HG02973 (cell line): ENCODE data around the gene SNX6.
"Not testable (repeated sequence)": the region's sequence is repeated elsewhere in the genome, so short reads cannot be mapped to it uniquely, and the experiment has no call there.

Experiments
- ATAC-seq: cut with Tn5 transposase; IDR thresholded peaks from one replicate; pipeline ENCODE4 v1.9.1; 2021; ENCODE audit warnings: moderate library complexity; ENCODE audit not compliant: unreplicated experiment

Gene SNX6

DNA sequence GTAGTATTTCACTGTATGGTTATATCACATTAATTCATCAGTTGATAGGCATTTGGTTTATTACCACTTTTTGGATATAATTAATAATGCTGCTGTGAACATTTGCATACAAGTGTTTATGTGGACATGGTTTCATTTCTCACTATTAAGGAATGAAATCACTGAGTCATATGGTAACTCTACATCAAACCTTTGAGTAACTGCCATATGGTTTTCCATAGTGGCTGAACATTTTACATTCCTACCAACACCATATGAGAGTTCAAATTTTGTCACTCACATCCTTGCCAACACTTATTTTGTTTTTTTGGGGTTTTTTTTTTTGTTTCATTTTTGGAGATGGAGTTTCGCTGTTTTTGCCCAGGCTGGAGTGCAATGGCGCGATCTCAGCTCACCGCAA is 60.2 kb downstream of the SNX6 start:
- no peak for ATAC-seq

GRCh38 chr14:34568803-34569202 is 61.1 kb downstream of the SNX6 start:
- ATAC-seq, result no peak

GRCh38 chr14:34562776-34563150 is 67.2 kb downstream of the SNX6 start:
- no peak for ATAC-seq

DNA sequence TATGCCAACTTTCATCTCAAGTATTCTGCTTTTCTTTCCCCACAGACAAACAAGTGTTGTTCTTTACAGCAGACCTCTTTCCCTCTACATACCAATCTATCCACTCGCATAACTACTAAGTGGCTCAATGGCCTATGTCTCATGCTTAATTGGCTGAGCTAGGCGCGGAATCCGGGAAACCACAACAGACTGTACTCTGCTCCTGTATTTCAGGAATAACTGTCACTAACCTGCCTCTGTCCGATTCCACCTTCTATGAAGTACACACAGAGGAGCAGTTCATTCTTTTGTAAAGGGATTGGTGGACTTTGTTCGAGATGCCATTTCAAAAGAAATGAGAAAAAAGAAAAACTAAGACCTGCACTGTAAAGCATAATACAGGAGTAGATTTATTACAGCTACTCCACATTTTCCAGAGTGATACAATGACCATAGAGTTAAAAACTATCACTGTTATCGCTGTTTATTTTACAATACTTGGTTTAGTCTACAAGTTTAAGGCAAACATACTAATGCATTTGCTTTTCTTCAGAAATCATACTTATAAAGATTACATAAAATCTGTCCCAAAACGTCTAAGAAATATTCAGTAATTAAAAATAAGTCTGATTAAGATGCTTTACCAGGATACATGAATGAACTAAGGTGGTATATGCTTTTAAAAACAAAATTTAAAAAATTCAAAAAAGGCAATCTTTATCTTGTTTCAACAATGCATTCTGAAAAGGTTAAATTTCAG is 67.7 kb downstream of the SNX6 start:
- ATAC-seq, result not testable (repeated sequence)

DNA sequence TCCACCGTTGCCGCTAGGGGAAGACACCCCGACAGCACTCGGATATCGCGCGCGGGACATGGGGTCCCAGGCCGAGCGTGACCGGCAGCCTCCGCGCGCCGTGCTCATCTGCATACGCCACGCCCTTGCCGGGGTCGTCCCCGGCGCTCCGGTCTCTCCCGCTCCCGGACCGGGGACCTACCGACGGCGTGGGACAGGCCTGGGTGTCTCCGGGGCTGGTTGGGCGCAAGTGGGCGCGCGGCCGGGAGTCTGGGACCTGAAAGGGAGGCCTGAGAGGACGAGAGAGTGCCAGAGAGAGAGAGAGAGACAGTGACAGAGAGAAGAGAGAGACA is 73.5 kb downstream of the SNX6 start:
- ATAC-seq, result peak; percentile 43

- peak; percentile 64 for ATAC-seq
Measured at GRCh38 chr14:34555583-34556497, 74.1 kb downstream of the SNX6 start.

DNA sequence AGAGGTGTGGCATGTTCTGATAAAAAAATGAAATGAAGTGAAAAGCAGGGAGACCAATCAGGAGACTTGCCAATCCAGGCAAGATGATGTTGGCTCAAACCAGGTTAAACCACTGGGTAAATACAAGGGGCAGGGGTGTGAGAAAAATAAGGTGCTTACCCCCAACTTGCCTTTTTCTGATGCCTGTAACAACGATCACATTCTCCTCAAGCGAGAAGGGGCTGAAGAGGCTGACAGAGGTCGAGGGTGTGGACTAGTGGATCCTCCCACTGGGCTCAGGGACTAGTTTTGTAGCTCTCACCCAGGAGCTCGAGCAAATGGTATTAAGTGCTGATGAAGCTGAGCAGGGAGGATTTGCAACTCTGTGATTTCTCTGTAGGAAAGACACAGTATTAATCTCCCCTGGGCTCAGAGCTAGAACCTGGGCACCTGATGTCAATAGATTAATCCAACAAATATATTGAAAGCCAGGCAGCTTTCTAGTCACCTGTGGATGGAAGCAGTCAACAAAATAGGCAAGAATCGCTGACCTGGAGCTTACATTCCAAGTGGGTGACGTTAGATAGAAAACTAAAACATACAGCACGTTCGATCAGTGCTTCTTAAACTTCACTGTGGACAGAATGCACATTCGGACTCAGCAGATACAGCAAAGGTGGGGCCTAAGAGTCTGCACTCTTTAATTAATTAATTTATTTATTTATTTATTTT is 75.3 kb downstream of the SNX6 start:
- no peak for ATAC-seq

DNA sequence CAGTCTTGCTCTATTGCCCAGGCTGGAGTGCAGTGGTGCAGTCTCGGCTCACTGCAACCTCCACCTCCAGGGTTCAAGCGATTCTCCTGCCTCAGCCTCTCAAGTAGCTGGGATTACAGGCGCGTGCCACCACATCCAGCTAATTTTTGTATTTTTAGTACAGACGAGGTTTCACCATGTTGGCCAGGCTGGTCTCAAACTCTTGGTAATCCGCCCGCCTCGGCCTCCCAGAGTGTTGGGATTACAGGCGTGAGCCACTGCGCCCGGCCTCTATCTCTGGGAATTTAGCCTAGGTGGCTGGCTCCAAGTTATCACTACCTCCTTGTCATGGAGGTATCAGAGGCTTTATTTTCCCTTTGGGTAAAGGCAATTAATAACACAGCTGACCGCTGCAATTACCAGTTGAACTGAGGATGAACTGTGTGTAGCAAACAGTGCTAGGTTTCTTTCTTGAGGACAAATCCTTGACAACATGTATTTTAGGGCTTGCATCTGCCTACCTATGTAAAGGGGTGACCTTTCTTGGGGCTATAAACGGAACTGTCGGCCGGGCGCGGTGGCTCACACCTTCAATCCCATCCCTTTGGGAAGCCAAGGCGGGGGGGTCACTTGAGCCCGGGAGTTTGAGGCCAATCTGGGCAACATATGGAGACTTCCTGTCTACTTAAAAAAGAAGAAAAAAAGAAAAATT is 80.5 kb downstream of the SNX6 start:
- not testable (repeated sequence) for ATAC-seq

DNA sequence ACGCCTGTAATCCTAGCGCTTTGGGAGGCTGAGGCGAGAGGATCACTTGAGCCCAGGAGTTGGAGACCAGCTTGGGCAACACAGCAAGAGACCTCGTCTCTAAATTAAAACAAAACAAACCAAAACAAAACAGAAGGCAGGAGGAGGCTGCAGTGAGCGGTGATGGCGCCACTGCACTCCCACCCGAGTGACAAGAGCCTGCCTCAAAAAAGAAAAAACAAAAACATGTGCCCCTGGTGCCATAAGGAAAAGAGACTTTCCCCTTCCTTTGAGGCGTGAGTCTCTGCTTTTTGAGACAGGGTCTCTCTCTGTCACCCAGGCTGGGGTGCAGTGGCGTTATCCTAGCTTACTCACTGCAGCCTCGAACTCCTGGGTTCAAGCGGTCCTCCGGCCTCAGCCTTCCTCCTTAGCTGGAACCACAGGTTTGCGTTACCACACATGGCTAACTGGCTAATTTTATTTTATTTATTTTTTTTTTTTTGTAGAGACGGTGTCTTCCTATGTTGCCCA is 81.4 kb downstream of the SNX6 start:
- ATAC-seq, result no peak

- peak; percentile 41 for ATAC-seq
Measured at GRCh38 chr14:34547136-34547520, 82.8 kb downstream of the SNX6 start.

GRCh38 chr14:34546272-34547135 is 83.4 kb downstream of the SNX6 start:
- peak; percentile 66 for ATAC-seq

GRCh38 chr14:34540181-34541059 is 89.5 kb downstream of the SNX6 start:
- ATAC-seq, result not testable (repeated sequence)

DNA sequence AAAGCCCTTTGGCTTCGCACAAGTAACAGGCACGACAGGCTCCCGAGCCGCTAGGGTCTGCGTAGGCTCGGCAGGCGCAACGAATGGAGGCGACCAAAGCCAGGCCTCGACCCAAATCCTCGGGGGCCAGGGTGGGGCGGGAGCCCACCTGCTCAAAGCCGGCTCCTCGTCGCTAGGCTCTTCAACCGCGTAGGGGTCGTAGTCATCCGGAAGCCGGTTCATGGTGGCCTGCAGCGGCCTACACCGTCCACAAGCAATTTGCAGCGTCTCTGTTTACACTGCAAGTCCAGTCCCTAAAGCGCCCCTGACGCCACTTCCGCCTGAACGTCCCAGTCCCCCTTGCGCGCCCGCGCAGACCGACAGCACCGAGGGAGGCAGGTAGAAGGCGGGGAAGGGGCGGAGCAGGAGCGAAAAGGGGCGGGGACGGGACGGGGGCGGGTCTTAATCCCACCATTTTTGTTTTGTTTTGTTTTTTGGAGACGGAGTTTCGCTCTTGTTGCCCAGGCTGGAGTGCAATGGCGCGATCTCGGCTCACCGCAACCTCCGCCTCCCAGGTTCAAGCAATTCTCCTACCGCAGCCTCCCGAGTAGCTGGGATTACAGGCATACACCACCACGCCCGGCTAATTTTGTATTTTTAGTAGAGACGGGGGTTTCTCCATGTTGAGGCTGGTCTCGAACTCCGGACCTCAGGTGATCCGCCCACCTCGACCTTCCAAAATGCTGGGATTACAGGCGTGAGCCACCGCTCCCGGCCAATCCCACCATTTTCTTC is 90.4 kb downstream of the SNX6 start, which contains the start of gene EAPP:
EAPP (minus strand) TSS at position 295 of the 774 bp plus-strand sequence; CDS start at position 222, 73 bp downstream.
- peak; percentile 99 for ATAC-seq

- ATAC-seq, result no peak
Measured at GRCh38 chr14:34538871-34539406, 91.0 kb downstream of the SNX6 start.

DNA sequence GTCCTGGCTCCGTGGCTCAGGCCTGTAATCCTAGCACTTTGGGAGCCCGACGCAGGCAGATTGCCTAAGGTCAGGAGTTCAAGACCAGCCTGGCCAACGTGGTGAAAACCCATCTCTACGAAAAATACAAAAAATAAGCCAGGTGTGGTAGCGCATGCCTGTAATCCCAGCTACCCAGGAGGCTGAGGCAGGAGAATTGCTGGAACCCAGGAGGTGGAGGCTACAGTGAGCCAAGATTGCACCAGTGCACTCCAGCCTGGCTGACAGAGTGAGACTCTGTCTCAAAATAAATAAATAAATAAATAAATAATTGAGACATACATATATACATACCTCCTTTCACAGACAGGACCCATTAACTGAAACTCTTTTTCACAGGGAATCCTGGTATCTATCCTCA is 91.9 kb downstream of the SNX6 start:
- ATAC-seq, result not testable (repeated sequence)

- no peak for ATAC-seq
Measured at GRCh38 chr14:34537677-34538009, 92.3 kb downstream of the SNX6 start.

GRCh38 chr14:34536951-34537676 is 92.8 kb downstream of the SNX6 start:
- no peak for ATAC-seq
